Progenitor cell of endocrine pancreas (in vitro differentiated cells): Measurements from ENCODE around the gene KDM2A. TPM values are rescaled to one million over a fixed set of nuclear protein-coding genes. Genes with fewer than 3 reads are reported as not detected.
A peak's percentile ranks its signal among the peaks of the same experiment; 100 is the strongest.
"Not testable (repeated sequence)": the region's sequence is repeated elsewhere in the genome, so short reads cannot be mapped to it uniquely, and the experiment has no call there.

Source experiments
- DNase-seq: peaks from one replicate; pipeline ENCODE4 v3.0.0; 2021; ENCODE audit warnings: low spot score; ENCODE audit not compliant: unreplicated experiment
- H3K27ac Mint-ChIP-seq: 2 replicates; pipeline ENCODE4 v1.8.0; 2021; ENCODE audit warnings: mild to moderate bottlenecking, moderate library complexity, mixed read lengths
- H3K27me3 Mint-ChIP-seq: 2 replicates; pipeline ENCODE4 v1.8.0; 2021; ENCODE audit warnings: mixed read lengths
- H3K36me3 Mint-ChIP-seq: 2 replicates; pipeline ENCODE4 v1.8.0; 2022; ENCODE audit warnings: mixed read lengths; ENCODE audit not compliant: insufficient read depth
- H3K4me1 Mint-ChIP-seq: 2 replicates; pipeline ENCODE4 v1.8.0; 2021; ENCODE audit warnings: low read depth, mixed read lengths
- H3K4me3 Mint-ChIP-seq: 2 replicates; pipeline ENCODE4 v1.8.0; 2021; ENCODE audit warnings: low read depth, mild to moderate bottlenecking, moderate library complexity, mixed read lengths
- H3K9me3 Mint-ChIP-seq: 2 replicates; pipeline ENCODE4 v1.8.0; 2021; ENCODE audit warnings: low read depth, mixed read lengths
- total RNA-seq: library from RNA; stranded (reverse); gene quantifications from 2 replicates; pipeline ENCODE4 v1.2.1, GENCODE V29; 2021
- TF ChIP-seq, protein P1 (sequence below): fragments of 200-600 bp; sonication (generic); IDR thresholded peaks from one replicate; pipeline ENCODE4 v1.5.0; 2021; ENCODE audit warnings: antibody characterized with exemption, mild to moderate bottlenecking; ENCODE audit not compliant: unreplicated experiment

KDM2A gene
- total RNA-seq, 1 donor from 2014 or later = 108 TPM

GRCh38 chr11:67195971-67196456 lies 77.0 kb downstream of the KDM2A start:
- H3K4me1 Mint-ChIP-seq = peaks cover 5% of the 10 kb centered on the region
- no peak overlapping the region for H3K4me3 Mint-ChIP-seq
- no peaks in the 10 kb centered on the region for H3K27me3 Mint-ChIP-seq
- TF ChIP-seq, protein P1, sequence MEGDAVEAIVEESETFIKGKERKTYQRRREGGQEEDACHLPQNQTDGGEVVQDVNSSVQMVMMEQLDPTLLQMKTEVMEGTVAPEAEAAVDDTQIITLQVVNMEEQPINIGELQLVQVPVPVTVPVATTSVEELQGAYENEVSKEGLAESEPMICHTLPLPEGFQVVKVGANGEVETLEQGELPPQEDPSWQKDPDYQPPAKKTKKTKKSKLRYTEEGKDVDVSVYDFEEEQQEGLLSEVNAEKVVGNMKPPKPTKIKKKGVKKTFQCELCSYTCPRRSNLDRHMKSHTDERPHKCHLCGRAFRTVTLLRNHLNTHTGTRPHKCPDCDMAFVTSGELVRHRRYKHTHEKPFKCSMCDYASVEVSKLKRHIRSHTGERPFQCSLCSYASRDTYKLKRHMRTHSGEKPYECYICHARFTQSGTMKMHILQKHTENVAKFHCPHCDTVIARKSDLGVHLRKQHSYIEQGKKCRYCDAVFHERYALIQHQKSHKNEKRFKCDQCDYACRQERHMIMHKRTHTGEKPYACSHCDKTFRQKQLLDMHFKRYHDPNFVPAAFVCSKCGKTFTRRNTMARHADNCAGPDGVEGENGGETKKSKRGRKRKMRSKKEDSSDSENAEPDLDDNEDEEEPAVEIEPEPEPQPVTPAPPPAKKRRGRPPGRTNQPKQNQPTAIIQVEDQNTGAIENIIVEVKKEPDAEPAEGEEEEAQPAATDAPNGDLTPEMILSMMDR = no peak
- H3K36me3 Mint-ChIP-seq = peaks cover 17% of the 10 kb centered on the region
- H3K27ac Mint-ChIP-seq = peak overlapping the region; percentile 20
- no peaks in the 10 kb centered on the region for H3K9me3 Mint-ChIP-seq
- DNase-seq = no peak

DNA sequence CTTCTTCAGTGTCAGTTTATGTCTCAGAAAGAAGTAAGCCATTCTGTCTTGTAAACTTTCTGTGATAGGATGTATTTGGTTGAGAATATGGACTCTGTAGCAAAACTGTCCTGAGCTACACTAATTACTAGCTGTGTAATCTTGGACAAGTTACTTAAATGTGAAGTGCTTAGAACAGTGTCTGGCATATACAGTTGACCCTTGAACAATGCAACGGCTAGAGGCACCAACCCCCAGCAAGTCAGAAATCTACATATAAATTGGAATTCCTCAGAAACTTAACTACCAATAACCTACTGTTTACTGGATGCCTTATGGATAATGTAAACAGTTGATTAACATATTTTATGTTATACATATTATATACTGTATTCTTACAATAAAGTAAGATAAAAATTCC lies 78.5 kb downstream of the KDM2A start:
- H3K27me3 Mint-ChIP-seq = no peaks in the 10 kb centered on the region
- H3K4me1 Mint-ChIP-seq = peaks cover 5% of the 10 kb centered on the region
- DNase-seq = no peak
- H3K4me3 Mint-ChIP-seq = no peak overlapping the region
- H3K27ac Mint-ChIP-seq = no peak overlapping the region
- H3K9me3 Mint-ChIP-seq = no peaks in the 10 kb centered on the region
- peaks cover 17% of the 10 kb centered on the region for H3K36me3 Mint-ChIP-seq
- TF ChIP-seq, protein P1 = no peak

DNA sequence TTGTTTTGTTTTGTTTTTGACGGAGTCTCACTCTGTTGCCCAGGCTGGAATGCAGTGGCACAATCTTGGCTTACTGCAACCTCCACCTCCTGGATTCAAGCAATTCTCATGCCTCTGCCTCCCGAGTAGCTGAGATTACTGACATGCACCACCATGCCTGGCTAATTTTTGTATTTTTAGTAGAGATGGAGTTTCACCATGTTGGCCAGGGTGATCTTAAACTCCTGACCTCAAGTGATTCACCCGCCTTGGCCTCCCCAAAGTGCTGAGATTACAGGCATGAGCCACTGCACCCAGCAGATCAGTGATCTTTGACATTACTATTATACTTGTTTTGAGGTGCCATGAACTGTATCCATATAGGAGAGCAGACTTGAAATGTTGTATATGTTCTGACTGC lies 79.7 kb downstream of the KDM2A start:
- H3K36me3 Mint-ChIP-seq = peaks cover 20% of the 10 kb centered on the region
- not testable (repeated sequence) for DNase-seq, H3K27me3 Mint-ChIP-seq, H3K4me3 Mint-ChIP-seq, H3K4me1 Mint-ChIP-seq, H3K9me3 Mint-ChIP-seq, H3K27ac Mint-ChIP-seq

GRCh38 chr11:67199751-67200150 lies 80.7 kb downstream of the KDM2A start:
- Mint-ChIP-seq H3K4me1 (peaks cover 5% of the 10 kb centered on the region), H3K9me3 (no peaks in the 10 kb centered on the region), H3K36me3 (peaks cover 19% of the 10 kb centered on the region), H3K27ac (peak overlapping the region; percentile 56), H3K4me3 (no peak overlapping the region), H3K27me3 (no peaks in the 10 kb centered on the region)
- DNase-seq = no peak
- TF ChIP-seq, protein P1 = no peak

- Mint-ChIP-seq H3K27me3 (no peaks in the 10 kb centered on the region), H3K9me3 (no peaks in the 10 kb centered on the region), H3K4me1 (peaks cover 11% of the 10 kb centered on the region), H3K4me3 (no peak overlapping the region), H3K36me3 (peaks cover 18% of the 10 kb centered on the region), H3K27ac (no peak overlapping the region)
- TF ChIP-seq, protein P1 = no peak
- DNase-seq = no peak
These were observed 83.0 kb downstream of the KDM2A start for GRCh38 chr11:67202028-67202427.

GRCh38 chr11:67204822-67205221 lies 85.8 kb downstream of the KDM2A start:
- no peaks in the 10 kb centered on the region for H3K27me3 Mint-ChIP-seq
- no peak for DNase-seq
- peaks cover 6% of the 10 kb centered on the region for H3K4me1 Mint-ChIP-seq
- H3K4me3 Mint-ChIP-seq = no peak overlapping the region
- TF ChIP-seq, protein P1 = no peak
- no peaks in the 10 kb centered on the region for H3K9me3 Mint-ChIP-seq
- H3K36me3 Mint-ChIP-seq = peaks cover 20% of the 10 kb centered on the region
- H3K27ac Mint-ChIP-seq = no peak overlapping the region

DNA sequence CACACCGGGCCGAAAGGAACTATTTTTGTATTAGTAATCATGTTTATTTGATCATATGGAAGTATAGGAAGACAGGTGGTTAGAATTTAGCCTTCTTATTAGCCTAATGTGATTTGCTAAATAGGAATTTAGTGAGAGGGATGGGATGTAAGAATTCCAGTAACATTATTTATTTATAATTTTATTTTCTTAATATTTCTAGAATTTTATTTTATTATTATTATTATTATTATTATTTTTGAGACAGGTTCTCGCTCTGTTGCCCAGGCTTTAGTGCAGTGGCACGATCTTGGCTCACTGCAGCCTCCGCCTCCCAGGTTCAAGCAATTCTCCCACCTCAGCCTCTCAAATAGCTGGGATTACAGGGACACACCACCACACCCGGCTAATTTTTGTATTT lies 90.2 kb downstream of the KDM2A start:
- not testable (repeated sequence) for DNase-seq, H3K4me1 Mint-ChIP-seq, H3K27me3 Mint-ChIP-seq, H3K27ac Mint-ChIP-seq, H3K9me3 Mint-ChIP-seq, H3K4me3 Mint-ChIP-seq
- H3K36me3 Mint-ChIP-seq = peaks cover 12% of the 10 kb centered on the region
